Esophagus squamous epithelium (tissue), 4 donors: ENCODE data around the gene ADAMTS2.

Source experiments
- CTCF ChIP-seq, 6 experiments: fragments of 450-650 bp in 4 of 6; fragments of 200-600 bp in 2 of 6; sonication (generic) in 2 of 6; IDR thresholded peaks; one replicate each; pipeline ENCODE4 v1.5.1; 2016 to 2019; ENCODE audit warnings: antibody characterized with exemption in 6 of 6, mild to moderate bottlenecking in 4 of 6, moderate library complexity in 4 of 6
- POLR2A ChIP-seq, 4 donors: fragments of 450-650 bp; IDR thresholded peaks; one replicate each; pipeline ENCODE4 v1.6.1; 2017; ENCODE audit warnings: antibody characterized with exemption in 4 of 4, mild to moderate bottlenecking in 4 of 4, moderate library complexity in 3 of 4

DNA sequence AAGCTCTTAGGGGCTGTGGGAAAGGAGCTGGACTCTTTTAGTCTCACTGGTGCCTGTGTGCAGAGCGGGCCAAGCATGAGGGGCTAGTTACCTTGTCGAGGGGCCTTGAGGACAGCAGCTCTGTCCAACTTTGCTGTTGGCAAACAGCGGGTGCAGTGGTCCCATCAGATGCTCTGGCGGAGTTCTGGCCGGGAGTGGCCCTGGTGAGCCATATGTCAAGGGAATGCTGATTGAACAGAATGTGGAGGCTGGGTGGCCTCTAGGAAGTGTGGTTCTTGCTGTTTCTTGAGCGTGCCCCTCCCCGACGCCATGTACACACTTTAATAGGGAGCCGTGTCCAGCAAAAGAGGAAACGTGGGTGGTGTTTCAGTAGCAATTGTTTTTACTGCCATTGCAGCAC, 3.6 kb upstream of the ADAMTS2 start:
- TF ChIP-seq CTCF (IDR thresholded peaks at IDR 0.05), result no peak
- TF ChIP-seq POLR2A (IDR thresholded peaks at IDR 0.05), result no peak
